Activated CD8-positive, alpha-beta memory T cell treated with anti-CD3 and anti-CD28 coated beads for 24 hours (primary cell): ENCODE results near the gene ZNF341.
A peak's percentile ranks its signal among the peaks of the same experiment; 100 is the strongest.
"Not testable (repeated sequence)": the region's sequence is repeated elsewhere in the genome, so short reads cannot be mapped to it uniquely, and the experiment has no call there.

Experiments
- DNase-seq: peaks from one replicate; pipeline ENCODE4 v3.0.0-alpha.2; 2020

ZNF341 gene

DNA sequence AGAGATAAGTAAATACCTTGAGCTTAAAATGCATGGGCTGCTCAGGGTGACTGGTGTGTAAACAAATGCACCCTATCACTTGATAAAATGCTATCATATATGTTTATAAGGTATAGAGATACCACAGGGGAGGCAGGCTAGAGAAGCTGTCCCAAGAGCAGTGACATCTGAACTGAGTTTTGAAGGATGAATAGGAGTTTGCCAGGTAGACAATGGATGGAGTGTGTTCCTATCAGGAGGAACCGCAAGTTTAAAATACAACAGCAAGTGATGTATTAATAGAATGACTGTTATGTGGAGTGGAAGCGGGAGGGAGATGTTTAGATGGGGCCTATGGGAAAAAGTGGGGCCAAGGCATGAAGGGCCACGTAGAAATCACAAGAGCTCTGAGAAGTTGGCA, 40.6 kb downstream of the ZNF341 start:
- DNase-seq = no peak

DNA sequence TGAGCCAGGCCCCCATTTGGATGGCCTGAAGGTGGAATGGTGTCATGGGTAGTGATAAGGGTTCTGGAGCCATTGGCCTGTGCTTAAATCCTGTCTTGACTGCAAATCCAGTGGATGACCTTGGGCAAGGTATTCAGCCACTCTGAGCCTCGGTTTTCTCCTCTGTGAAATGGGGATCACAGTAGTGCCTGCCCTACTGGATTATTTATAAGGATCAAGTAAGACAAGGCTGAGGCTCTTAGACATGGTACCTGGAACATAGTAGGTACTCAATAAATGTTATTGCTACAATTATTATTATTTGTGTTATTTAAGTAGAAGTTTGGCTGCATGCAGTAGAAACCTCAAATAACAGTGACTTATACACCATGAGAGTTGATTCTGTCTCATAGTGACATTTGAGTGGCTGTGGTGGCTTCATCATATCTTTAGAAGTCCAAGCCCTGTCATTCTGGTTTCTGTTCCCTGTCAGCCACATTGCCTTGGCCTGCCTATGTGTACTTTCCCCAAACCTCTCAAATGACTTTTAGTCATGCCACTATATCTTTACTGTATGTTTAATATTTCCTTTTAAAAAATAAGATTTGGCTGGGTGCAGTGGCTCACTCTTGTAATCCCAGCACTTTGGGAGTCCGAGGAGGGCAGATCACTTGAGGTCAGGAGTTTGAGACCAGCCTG, 41.8 kb downstream of the ZNF341 start:
- DNase-seq = no peak

DNA sequence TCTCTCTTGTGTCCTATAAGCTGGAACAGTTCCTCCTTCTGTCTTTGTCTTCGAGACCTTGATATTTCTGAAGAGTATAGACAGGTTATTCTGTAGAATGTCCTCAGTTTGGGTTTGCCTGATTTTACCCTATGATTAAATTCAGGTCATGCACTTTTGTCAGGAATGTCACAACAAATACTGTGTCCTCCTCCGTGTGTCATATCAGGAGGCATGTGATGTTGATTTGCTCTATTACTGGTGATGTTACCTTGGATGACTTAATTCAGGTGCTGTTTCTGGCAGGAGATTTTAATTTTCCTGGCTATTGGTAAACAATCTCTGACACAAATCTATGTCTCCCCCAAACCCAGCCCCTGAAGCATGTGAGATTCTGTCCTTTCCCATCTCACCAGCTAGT, 46.0 kb downstream of the ZNF341 start:
- DNase-seq = no peak

DNA sequence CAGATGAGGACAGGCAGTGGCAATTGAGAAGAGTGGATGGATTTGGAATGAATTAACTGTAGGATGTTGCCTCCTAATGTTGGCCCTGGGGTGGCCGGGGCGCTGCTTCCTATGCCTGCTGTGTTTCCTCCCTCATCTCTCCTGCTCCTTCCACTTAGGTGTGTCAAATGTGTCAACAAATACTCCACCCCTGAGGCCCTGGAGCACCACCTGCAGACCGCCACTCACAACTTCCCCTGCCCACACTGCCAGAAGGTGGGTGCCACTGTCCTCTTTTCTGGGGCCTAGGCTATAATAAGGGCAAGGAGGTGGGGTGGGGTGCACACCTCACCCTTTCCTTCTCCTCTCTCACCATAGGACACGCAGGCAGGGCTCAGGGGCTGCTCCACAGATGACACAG, 49.3 kb downstream of the ZNF341 start:
- no peak for DNase-seq

DNA sequence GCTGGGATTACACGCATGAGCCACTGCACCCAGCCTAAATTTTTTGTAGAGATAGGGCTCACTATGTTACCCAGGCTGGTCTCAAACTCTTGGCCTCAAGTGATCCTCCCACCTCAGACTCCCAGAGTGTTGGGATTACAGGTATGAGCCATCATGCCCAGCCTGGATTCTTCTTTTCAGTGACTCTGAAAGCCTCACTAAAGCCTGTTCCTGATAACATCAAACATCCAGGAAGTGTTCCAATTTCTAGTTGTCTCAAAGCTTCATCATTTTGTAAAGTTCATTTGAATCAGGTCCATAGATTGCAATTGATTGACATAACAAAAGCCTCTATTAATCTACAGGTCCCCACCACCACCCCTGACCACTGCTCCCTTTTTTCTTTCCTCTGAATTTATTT, 50.1 kb downstream of the ZNF341 start:
- DNase-seq = no peak

DNA sequence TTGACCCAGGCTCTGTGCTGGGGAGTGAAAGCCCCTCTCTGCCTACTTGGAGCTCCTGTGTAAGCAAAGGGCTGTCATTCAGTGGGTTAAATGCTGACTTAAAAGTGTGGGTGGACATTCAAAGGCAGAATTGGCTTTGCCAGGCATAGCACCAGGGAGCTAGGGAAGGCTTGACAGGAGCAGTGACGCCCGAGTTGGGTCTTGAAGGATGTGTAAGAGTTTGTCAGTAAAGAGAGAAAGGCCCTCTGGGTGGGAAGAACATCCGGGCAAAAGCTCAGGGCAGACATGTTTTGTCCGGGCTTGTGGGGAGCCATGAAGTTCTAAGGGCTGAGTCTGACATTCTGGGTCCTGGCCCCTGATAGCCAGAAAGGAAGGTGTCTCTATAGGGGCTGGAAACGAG, 51.5 kb downstream of the ZNF341 start:
- DNase-seq = no peak

DNA sequence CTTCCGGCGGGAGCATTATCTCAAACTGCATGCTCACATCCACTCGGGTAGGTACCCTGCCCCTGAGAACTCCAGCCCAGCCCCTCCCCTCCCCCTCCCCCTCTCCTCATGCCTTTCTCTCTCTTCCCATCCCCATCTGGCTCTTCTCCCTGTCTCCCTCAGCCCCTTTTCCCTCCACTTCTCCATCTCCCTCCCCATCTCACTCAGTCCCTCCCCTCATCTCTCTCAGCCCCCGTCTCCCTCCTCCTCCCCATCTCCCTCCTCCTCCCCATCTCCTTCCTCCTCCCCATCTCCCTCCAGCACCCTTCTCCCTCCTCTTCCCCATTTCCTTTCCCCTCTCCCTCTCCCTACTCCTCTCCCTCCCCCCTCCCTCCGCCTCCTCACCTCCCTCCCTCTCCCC, 52.0 kb downstream of the ZNF341 start:
- no peak for DNase-seq

DNA sequence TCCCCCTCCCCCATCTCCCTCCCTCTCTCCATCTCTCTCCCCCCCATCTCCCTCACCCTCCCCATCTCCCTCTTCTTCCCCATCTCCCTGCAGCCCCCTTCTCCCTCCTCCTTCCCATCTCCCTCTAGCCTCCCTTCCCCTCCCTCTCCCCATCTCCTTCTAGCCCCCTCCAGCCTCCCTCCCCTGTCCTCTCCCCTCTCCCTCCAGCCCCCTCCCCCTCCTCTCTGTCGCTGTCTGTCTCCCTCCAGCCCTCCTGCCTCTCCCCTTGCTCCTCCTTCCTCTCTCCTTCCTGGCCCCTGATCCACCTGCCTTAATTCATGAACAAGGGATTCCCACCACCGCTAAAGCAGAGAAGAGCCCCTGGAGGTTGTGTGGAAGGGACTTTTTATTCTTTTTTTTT, 52.4 kb downstream of the ZNF341 start:
- no peak for DNase-seq

DNA sequence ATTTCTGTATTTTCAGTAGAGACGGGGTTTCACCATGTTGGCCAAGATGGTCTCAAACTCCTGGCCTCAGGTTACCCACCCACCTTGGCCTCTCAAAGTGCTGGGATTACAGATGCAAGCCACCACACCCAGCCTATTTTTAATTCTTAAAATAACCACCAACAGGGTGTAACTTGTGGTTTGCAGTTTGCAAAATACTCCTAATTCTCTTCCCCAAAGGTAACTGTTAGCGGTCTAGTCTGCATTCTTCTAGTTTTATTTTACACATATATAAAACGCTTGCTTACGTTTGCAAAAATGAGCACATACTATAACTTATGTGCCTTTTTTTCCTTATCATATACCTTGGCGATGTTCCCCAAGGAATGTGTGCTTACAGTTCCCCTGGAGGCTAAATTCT, 53.7 kb downstream of the ZNF341 start:
- DNase-seq = no peak

DNA sequence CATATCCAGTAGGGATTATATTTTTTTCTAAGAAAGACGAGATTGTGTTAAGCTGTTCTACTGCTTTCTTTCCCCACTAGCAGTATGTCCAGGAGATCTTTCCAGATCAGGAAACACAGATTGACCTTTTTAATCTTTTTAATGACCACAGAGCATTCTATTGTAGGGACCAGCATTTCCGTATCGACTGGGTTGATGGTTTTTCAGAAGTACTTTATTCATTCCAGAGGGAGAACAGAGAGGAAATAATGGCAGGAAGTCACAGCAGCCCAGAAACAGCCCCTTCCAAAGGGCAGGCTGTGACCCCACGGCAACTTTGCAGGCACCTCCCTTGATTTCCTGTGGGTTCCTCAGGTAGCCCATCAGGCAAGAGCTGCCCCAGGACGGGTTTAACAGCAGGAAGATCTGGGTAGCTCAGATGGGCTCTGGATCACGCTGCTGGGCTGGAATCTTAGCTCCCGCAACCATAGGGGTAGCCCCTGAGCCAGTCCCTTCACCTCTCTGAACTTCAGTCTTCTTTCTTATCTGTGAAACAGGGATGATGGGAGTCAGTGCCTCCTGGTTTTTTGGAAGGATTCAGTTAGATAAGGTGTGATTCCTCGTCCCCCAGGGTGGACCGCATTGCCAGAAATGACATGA, 55.6 kb downstream of the ZNF341 start:
- DNase-seq = no peak

DNA sequence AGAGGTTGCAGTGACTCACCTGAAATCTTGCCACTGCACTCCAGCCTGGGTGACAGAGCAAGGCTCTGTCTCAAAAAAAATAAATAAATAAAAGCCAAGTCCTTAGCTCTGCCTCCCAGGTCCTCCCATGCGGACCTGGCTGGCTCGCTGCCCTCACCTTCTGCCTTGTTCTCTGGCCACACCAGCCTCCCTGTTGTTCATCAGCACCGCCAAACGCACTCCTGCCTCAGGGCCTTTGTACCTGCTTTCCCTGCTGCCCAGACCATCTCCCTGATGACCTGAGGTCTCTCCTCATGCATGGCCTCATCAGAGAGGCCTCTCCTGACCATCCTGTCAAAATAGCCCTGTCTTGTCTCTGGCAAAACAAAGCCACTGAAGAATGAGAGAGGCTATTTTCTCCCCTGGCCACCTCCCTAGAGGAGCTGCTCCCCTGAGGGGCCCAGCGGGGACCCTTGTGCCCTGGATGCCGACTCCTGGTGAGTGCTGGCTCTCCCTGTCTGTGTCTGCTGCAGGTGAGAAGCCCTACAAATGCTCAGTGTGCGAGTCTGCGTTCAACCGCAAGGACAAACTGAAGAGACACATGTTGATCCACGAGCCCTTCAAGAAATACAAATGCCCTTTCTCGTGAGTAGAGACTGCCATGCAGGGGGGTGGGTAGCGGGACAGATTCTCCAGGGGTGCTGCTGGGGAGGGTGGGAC, 56.7 kb downstream of the ZNF341 start:
- DNase-seq = no peak

DNA sequence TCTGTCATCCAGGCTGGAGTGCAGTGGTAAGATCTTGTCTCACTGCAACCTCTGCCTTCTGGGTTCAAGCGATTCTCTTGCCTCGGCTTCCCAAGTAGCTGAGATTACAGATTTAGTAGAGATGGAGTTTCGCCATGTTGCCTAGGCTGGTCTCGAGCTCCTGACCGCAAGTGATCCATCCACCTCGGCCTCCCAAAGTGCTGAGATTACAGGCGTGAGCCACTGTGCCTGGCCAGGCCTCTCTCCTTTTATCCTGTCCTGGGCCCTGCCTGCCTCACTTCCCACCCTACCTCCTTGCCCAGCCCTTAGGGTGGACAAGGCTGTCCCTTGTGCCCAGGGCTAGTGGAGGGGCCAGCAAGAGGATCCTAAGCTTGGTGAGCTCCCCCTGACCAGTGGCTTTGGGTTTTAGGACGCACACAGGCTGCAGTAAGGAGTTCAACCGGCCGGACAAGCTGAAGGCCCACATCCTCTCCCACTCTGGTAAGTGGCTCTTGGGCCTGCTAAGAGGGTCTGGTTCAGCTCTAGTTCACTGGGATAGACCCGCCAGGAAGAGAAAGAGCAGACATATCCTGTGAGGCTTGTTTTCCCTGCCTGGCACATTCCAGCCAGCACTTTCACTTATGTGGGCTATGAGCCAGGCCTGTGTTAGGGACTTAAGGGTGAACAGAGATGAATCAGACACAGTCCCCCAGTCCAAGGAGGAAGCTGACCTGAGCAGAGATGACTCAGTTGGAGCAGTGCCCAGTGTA, 57.5 kb downstream of the ZNF341 start:
- no peak for DNase-seq

DNA sequence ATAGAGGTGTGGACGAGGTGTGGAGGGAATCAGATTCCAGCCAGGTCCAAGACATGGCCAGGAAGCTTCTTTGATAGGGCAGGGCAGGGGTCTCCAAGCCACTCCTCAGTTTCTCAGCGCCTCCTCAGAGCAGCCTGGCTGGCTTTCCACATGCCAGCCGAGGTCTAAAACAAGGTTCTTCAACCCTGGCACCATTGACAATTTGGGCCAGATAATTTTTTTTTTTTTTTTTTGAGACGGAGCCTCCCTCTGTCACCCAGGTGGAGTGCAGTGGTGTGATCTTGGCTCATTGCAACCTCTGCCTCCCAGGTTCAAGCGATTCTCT, 58.0 kb downstream of the ZNF341 start:
- DNase-seq = no peak

DNA sequence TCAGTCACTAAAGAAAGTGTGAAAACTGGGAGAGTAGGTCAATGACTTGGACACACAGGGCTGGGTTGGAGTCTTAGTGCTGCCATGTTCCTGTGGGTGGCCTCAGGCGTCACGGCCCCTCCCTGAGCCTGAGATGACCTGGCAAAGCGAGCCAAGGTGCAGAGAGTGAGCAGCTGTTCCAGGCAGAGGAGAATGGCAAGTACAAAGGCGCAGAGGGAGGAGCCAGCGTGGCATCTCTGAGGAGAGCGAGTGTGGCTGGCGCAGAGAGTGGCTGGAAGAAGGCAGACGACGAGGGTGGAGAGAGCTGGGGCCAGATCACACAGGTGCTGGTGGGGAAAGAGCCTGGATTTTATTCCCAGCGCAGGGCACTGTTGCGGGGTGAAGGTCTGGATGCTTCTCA, 58.8 kb downstream of the ZNF341 start:
- no peak for DNase-seq

DNA sequence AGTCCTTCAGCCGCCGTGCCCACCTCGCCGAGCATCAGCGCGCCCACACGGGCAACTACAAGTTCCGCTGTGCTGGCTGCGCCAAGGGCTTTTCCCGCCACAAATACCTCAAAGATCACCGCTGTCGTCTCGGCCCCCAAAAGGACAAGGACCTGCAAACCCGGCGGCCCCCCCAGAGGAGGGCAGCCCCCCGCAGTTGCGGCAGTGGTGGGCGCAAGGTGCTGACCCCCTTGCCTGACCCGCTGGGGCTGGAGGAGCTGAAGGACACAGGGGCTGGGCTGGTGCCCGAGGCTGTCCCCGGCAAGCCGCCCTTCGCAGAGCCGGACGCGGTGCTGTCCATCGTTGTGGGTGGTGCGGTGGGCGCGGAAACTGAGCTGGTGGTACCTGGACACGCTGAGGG, 59.2 kb downstream of the ZNF341 start:
- no peak for DNase-seq

DNA sequence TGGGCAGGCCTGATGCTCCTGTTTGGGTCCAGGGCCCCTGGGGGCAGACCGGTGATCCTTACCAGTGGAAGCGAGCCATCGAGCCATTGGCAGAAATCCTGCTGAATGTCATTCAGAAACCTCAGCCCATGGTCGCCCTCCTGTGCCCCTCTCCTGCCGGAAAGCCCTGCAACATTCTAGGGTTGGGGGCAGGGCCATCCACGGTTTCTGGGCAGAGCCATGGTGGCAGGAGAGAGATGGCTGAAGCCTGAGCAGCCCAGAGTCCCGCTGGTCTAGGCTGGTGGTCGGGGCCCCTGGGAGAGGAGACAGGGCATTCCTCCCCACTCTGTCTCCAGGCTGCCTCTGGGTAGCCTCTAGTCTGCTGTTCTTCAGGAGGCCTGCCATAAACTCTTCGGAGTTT, 59.7 kb downstream of the ZNF341 start:
- DNase-seq = no peak

DNA sequence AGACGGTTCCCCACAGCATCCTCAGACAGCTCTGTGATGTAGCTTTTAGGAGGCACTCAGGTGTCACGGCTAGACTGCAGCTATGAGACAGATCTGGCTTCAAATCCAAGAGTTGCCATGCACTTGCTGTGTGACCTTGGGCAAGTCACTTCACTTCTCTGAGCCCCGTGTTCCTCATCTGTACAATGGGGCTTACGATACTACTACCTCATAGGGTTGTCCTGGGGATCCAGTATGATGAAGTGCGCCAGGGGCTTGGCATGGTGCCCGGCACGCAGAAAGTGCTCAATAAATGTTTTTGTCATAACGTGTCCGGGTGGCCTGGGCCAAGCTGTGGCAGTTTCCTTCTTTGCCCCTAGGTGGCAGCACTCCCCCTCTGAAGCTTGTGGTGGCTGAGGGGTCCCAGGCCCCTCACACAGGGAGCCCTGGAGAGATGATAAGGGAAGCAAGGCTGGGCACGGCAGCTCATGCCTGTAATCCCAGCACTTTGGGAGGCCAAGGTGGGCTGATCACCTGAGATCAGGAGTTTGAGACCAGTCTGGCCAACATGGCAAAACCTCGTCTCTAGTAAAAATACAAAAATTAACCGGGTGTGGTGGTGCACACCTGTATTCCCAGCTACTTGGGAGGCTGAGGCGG, 60.3 kb downstream of the ZNF341 start:
- peak; percentile 83 for DNase-seq

DNA sequence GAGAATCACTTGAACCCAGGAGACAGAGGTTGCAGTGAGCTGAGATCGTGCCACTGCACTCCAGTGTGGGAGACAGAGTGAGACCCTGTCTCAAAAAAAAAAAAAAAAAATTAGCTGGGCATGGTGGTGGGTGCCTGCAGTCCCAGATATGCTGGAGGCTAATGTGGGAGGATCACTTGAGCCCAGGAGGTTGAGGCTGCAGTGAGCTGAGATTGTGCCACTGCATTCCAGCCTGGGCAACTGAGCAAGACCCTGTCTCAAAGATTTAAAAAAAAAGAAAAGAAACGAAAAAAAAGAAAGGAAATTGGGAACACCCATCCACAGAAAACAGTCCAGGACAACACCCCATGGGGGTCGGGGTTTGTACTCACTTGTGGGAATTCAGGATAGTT, 60.8 kb downstream of the ZNF341 start:
- DNase-seq = not testable (repeated sequence)

DNA sequence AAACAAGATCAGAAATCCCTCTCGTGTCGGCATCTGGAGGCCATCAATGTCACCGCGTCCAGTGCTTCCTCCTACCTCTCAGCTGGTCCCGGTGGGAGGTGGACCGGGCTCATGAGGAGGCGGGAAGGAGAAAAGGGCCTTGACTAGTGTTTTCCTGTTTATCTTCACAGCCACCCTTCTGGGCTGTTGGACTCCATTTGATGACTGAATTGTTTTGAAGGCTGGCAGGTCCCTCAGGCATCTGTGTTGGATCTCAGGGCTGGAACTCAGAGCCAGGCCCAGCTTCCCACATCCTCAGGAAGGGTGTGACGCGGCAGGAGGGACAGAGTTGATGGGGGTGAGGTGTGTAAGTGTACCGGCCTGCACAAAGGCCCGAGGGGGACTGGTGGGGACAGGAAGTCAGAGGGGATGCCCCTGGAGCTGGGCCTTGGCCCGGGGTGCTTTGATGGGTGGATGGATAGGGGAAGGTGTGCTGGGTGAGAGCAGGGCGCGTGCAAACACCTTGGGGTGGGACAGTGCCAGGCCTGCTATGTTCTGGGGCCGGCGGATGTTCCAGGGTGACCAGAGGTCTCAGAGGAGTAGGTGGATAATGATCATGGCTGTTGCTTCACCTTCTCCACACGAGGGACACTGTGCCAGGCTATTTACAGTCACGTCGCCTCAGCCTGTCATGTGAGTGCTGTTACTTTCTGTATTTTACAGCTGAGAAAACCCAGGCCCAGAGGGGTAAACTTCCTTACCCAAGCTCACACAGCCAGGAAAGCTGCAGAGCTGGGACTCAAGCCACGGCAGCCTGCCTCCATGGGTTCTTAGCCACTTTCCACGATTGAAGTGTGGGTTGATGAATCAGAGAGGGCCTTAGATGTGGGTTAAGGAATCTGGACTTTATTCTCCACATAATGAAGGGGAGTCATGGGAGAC, 61.5 kb downstream of the ZNF341 start:
- DNase-seq = no peak

DNA sequence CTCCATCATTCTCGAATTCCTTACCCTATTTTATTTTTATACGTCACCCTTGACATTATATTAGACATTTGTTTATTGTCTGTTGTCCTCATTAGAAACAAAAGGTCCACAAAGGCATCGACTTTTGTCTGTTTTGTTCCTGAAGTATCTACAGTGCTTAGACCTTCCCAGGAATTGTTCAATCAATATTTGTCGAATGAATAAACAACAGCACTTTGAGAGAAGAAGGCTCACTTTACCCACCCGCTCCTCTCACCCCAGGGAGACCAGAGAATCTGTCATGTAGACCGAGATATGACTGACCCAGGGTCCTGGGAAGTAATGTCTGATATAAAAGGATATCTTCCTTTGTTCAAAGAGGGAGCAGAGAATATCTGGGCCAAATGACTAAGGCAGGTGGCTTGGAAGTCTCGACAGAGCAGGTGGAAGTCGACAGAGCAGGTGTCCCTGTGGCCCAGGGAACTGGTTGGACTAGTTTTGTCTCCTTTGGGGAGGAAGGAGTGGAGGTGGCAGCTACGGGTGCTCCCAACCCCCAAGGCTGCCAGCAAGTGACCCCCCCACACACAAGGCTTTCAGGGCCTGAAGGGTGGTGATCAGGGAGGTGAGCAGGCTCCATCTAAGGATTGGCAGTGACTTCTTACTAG, 64.6 kb downstream of the ZNF341 start:
- DNase-seq = no peak

DNA sequence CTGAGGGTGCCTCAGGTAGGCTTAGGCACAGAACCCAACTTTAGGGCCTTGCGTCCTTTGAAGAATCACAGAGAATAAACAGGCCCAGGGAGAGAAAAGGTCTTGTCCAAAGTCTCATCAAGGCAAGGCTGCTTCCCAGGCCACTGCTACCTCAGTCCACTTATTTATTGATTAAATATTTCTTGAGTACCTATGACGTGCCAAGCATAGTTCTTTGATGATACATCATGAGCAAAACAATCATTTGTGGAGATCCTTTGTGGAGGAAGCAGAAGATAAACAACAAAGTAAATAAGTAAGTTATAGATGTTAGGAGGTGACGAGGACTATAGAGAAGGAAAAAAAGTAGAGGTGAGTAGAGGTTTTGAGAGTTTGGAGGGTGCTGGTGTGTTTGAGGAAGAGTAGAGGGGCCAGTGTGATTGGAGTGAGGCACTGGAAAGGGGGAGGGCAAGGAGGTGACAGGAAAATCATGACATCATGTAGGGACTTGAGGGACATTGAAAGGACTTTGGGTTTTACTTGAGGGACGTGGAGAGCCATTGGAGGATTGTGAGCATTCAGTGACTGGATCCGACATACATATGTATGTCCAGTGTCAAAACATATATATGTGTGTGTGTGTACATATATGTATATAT, 65.2 kb downstream of the ZNF341 start:
- no peak for DNase-seq
